ENCODE measurements around the gene NQO2.

The NQO2 gene

GRCh38 chr6:2999618-3000557 is at the start of gene NQO2:
Gene NQO2, plus strand, starts transcription at chr6:2999894. Its CDS starts 6,659 bp downstream, at chr6:3006553.
- peak; percentile 96 for DNase-seq (ENCODE audit: low spot score)

DNA sequence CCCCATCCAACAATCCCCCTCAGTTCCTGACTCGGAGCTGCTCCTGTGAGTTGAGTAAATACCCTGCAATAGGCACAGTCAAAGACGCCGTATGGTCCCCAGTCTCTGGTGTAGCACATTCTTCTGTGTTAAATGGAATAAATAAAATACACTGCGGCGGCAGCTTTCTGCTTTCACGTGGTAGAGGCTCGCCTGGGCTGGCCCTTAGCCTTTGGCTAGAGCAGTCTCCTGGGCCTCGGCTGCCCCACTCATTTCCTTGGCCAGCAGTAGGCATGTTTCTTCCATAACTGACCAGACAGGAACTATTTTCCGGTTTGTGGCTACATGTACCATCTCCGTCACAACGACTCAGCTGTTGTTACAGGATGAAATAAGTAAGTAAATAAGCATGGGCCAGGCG is 49.0 kb upstream of the NQO2 start:
- no peak for DNase-seq (ENCODE audit: low spot score)

- no peak for DNase-seq (ENCODE audit: low spot score)
Observed at GRCh38 chr6:2951728-2952127, 48.0 kb upstream of the NQO2 start.

DNA sequence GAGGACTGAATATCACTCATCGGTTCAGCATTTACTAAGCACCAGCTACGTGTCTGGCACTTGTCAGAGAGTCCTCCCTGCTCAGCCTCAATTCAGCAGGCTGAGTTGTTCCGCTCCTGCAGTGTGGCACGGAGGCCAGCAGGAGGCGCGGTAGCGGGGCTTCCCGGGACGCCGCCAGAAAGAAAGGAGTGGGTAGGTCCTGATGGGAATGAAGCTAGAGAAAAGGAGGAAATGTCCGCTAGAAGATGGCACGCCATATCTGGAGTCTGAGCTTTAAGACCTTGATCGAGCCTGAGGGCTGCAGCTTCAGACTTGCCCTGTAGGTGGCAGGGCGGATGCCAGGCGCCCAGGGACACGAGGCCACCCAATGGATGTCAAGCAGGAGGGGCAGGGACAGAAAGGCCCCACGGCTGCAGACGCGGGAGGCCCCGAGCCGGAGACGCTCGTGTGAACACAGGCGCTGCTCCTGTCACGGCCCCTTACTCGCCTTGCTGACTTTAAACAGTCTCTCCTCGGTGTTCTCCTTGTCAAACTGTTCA is 47.1 kb upstream of the NQO2 start:
- DNase-seq (ENCODE audit: low spot score) = peak; percentile 75

GRCh38 chr6:2953098-2953497 is 46.6 kb upstream of the NQO2 start:
- DNase-seq (ENCODE audit: low spot score) = no peak

- no peak for DNase-seq (ENCODE audit: low spot score)
Observed at GRCh38 chr6:2956930-2957685, 42.6 kb upstream of the NQO2 start.

- no peak for DNase-seq (ENCODE audit: low spot score)
Observed at GRCh38 chr6:2957696-2958330, 41.9 kb upstream of the NQO2 start.

- DNase-seq (ENCODE audit: low spot score) = no peak
Observed at GRCh38 chr6:2958331-2958711, 41.4 kb upstream of the NQO2 start.

DNA sequence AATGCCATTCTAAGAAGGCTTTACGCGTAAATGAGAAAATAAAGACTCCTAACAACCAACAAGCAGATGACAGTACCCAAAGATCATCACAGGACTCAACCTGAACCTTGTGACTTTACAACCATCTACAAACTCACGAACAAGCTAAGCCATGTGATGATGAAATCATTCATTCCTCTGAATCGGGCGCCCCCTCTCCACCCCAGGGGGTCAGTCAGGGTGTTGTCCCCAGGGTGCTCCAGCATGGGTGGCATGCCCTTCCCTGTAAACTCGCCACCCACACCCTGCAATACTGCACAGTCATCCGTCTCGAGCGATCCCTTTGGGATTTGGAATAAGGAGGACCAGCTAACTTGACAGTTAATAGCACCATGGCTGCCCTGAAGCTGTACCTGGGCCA is 40.9 kb upstream of the NQO2 start:
- no peak for DNase-seq (ENCODE audit: low spot score)

DNA sequence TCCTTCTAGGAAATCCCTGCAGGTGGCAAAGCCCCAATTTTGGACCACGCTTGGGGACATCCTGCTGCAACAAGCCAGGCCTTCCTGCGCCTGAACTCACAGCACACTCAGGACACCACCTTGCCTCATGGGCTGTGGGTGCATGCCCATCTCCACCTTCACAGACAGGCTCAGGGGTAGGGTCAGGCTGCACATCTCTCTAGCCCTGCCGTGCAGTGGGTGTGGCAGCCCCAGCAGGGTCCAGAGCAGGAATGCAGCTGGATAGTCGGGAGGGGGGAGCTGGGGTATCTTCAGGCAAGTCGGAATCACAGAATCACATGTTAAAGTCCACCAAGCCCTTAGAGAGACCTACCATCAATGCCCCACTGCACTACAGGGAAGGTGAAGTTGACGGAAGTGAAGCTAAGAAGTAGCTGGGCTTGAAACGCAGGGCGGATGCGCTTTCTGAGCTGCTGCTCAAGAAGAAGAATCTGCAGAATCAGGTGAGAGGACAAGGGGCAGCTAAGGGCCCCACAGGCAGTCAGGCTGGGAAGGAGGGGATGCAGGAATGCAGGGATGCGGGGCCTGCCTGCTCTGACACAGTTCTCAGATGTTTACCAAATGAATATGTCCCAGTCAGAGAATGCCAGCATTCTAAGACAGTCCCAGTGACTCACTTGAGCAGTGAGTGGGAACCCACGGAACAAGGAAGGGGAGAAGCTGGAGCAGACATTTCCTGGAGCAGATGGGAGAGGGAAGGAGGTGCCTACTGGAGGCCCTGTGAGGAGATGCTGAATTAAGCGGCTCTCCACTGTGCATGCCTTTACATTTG is 39.6 kb upstream of the NQO2 start:
- no peak for DNase-seq (ENCODE audit: low spot score)

DNA sequence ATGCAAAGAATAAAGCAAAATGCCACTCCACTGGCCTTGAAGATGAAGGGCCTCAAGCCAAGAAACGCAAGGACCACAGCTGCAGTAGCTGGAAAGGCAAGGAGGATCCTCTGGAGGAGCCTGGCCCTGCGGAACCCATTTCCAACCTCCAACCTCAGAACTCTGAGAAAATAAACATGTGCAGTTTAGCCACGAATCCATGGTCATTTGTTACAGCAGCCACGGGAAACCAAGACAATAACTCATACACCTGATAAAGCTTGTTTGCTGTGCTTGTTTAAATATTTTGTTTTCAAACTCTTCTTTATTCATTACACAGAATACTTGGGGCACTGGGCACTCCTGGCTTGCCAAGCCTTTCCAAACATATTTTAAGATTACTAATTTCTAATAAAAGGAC is 38.8 kb upstream of the NQO2 start:
- DNase-seq (ENCODE audit: low spot score) = no peak

- DNase-seq (ENCODE audit: low spot score) = no peak
Observed at GRCh38 chr6:2961506-2961905, 38.2 kb upstream of the NQO2 start.

DNA sequence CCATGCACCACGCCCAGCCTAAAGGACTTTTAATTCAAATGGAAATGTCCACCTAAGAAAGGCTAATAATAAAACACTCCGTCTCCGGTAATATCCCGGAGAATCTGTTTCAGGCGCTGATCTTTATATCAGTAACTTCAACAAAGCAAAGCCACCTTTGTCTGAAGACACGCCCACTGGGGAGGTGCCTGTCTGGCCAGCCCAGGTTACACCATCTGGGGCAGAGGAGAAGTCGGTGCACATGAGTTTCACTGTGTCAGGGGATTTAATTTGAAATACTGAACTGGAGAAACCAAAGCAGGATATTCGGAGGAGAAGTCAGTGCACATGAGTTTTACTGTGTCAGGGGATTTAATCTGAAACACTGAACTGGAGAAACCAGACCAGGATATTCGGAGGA is 37.7 kb upstream of the NQO2 start:
- no peak for DNase-seq (ENCODE audit: low spot score)

- DNase-seq (ENCODE audit: low spot score) = no peak
Observed at GRCh38 chr6:2962636-2963035, 37.1 kb upstream of the NQO2 start.

DNA sequence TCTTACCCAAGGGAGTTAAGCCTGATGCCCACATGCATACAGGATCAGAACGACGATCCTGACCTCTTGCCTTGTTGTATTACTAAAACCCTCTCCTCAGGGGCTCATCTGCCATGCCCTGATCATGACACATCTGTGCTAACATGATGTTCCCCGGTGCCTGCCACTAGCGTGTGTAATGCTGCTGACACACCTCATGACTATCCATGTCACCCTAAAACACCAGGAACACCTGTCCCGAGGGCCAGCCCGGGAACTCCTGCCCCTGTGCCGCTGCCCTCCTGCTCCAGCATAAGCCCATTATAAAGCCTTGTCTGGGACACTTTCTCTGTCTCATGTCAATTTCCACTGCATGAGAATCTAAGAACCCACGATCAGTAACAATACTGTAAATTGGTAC is 35.9 kb upstream of the NQO2 start:
- no peak for DNase-seq (ENCODE audit: low spot score)

DNA sequence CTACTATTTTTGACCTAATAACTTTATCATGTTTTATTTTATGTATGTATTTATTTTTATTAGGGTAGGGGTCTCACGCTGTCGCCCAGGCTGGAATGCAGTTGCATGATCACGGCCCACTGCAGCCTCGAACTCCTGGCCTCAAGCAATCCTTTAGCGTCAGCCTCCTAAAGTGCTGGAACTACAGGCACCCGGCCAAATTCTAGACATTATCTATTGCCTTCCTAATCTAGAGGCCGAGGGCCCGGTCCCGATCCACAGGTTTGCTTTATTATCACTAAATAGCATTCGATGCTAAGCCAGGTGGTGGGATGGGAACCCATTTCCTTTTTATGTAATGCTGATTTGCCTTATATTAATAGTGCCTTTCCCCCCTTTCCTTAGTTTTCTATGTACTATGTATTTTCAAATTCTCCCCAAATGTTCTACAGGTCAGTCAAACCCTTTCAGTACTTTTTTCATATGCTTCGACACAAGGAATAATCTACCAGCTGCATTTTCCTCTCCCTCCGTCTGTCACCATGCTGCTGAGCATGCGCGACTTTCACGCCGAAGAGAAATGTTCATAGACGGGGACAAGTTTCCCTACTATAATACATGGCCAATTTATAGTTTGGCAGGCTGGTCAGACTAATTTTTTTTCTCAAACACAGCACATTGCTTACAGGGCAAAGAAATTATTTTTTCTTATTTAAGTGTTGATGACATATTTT is 34.7 kb upstream of the NQO2 start:
- DNase-seq (ENCODE audit: low spot score) = no peak

DNA sequence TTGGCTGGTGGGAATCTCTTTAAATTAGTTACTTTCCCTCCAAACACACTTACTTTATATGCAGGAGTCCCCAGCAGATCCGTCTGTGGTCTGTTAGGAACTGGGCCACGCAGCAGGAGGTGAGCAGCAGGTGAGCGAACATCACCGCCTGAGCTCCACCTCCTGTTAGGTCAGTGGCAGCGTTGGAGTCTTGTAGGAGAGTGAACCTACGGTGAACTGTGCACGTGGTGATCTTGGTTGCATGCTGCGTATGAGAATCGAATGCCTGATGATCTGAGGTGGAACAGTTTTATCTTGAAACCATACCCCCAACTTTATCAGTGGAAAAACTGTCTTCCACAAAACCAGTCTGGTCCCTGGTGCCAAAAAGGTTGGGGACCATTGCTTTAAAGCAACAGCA is 33.3 kb upstream of the NQO2 start:
- no peak for DNase-seq (ENCODE audit: low spot score)

- no peak for DNase-seq (ENCODE audit: low spot score)
Observed at GRCh38 chr6:2967936-2968335, 31.8 kb upstream of the NQO2 start.

- no peak for DNase-seq (ENCODE audit: low spot score)
Observed at GRCh38 chr6:2968600-2969135, 31.0 kb upstream of the NQO2 start.

DNA sequence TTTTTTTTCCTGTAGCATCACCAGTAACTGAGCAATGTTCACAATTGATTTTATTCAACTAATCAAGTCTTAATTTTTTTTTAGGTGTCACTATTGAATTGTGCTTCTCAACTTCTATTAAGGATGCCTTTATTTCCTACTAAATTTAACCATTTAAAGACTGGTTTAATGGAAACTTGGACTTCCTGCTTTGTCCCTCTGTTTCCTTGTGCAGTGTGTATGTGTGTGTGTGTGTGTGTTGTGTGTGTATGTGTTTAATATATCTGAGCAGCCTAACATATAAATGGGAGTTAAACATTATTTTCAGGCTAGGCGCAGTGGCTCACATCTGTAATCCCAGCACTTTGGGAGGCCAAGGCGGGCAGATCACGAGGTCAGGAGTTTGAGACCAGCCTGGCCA is 30.1 kb upstream of the NQO2 start:
- no peak for DNase-seq (ENCODE audit: low spot score)

Data from hematopoietic multipotent progenitor cell treated with erythropoietin and hydrocortisone succinate and interleukin-3 and kit ligand, for 17 days (in vitro differentiated cells).